HEK293 (cell line): ENCODE data around the gene MAP4K4.

Source experiments
- CTCF ChIA-PET: fragments of 350-600 bp; formaldehyde crosslinking; extraction: SDS; loops from one replicate; lab custom pipeline; 2021; ENCODE audit warnings: antibody characterized with exemption; lab: Yijun Ruan, JAX
- POLR2A ChIA-PET: fragments of 300-600 bp; formaldehyde crosslinking; extraction: SDS; loops from one replicate; lab custom pipeline; 2020; ENCODE audit warnings: antibody characterized with exemption, inconsistent platforms; lab: Yijun Ruan, JAX
- H3K27ac ChIP-seq: fragments of 200-500 bp; sonication (Bioruptor generic); 2 replicates; pipeline ENCODE4 v1.5.1; 2014; ENCODE audit warnings: low read depth, low read length, control low read depth, inconsistent platforms; ENCODE audit errors: extremely low read depth
- H3K36me3 ChIP-seq, 2 experiments: fragments of 200-500 bp in 1 of 2; sonication (Bioruptor generic) in 1 of 2; 1 replicate in 1 of 2; 2 replicates in 1 of 2; pipeline ENCODE4 v1.5.1; 2014 to 2017; ENCODE audit warnings: inconsistent platforms in 2 of 2, low read length in 2 of 2; ENCODE audit not compliant: control insufficient read depth in 2 of 2, insufficient read depth in 1 of 2
- H3K4me1 ChIP-seq: fragments of 200-500 bp; sonication (Bioruptor generic); 2 replicates; pipeline ENCODE4 v1.5.1; 2014; ENCODE audit warnings: mild to moderate bottlenecking, low read length, inconsistent platforms; ENCODE audit not compliant: control insufficient read depth, insufficient read depth
- H3K4me3 ChIP-seq: 2 replicates; pipeline ENCODE4 v1.5.1; 2011; ENCODE audit warnings: low read depth, mild to moderate bottlenecking, control low read depth, low read length, moderate library complexity
- H3K9me3 ChIP-seq: fragments of 200-500 bp; sonication (Bioruptor generic); 2 replicates; pipeline ENCODE4 v1.5.1; 2014; ENCODE audit warnings: low read depth, low read length, inconsistent platforms; ENCODE audit not compliant: control insufficient read depth, insufficient read depth
- GFI1B ChIP-seq: fragments of 450-650 bp; formaldehyde crosslinking; IDR thresholded peaks from 2 replicates; pipeline ENCODE4 v1.5.1; 2016; ENCODE audit warnings: missing biosample characterization, missing genetic modification characterization
- GLI4 ChIP-seq: fragments of 450-650 bp; formaldehyde crosslinking; IDR thresholded peaks from 2 replicates; pipeline ENCODE4 v1.5.1; 2016; ENCODE audit warnings: missing biosample characterization, missing genetic modification characterization
- GLIS2 ChIP-seq: fragments of 450-650 bp; formaldehyde crosslinking; IDR thresholded peaks from 2 replicates; pipeline ENCODE4 v1.5.1; 2016; ENCODE audit warnings: missing biosample characterization, missing genetic modification characterization
- INSM2 ChIP-seq: fragments of 450-650 bp; formaldehyde crosslinking; IDR thresholded peaks from 2 replicates; pipeline ENCODE4 v1.5.1; 2016; ENCODE audit warnings: missing biosample characterization, missing genetic modification characterization
- PRDM1 ChIP-seq: fragments of 450-650 bp; formaldehyde crosslinking; IDR thresholded peaks from 2 replicates; pipeline ENCODE4; 2016; ENCODE audit warnings: missing biosample characterization, missing genetic modification characterization
- SETDB1 ChIP-seq: IDR thresholded peaks from one replicate; pipeline ENCODE4 v1.6.1; 2017; ENCODE audit warnings: mild to moderate bottlenecking, low read length, moderate library complexity, mixed read lengths; ENCODE audit not compliant: insufficient read length
- ZBTB20 ChIP-seq: fragments of 450-650 bp; formaldehyde crosslinking; IDR thresholded peaks from 2 replicates; pipeline ENCODE4 v1.5.1; 2016; ENCODE audit warnings: missing biosample characterization, missing genetic modification characterization
- ZBTB26 ChIP-seq: fragments of 450-650 bp; formaldehyde crosslinking; optimal IDR thresholded peaks from 2 replicates; pipeline ENCODE3; 2016; ENCODE audit warnings: missing biosample characterization, mild to moderate bottlenecking, missing genetic modification characterization
- ZFP37 ChIP-seq: fragments of 450-650 bp; formaldehyde crosslinking; IDR thresholded peaks from 2 replicates; pipeline ENCODE4 v1.5.1; 2016; ENCODE audit warnings: missing biosample characterization, missing genetic modification characterization
- ZNF112 ChIP-seq: fragments of 450-650 bp; formaldehyde crosslinking; IDR thresholded peaks from 2 replicates; pipeline ENCODE4 v1.5.0; 2017; ENCODE audit warnings: missing biosample characterization, missing genetic modification characterization
- ZNF280D ChIP-seq: fragments of 450-650 bp; formaldehyde crosslinking; IDR thresholded peaks from 2 replicates; pipeline ENCODE4 v1.5.1; 2016; ENCODE audit warnings: missing biosample characterization, missing genetic modification characterization
- ZNF449 ChIP-seq: fragments of 450-650 bp; formaldehyde crosslinking; IDR thresholded peaks from 2 replicates; pipeline ENCODE4 v1.5.1; 2017; ENCODE audit warnings: missing biosample characterization, mild to moderate bottlenecking, missing genetic modification characterization, moderate library complexity
- ZNF555 ChIP-seq: fragments of 450-650 bp; formaldehyde crosslinking; conservative IDR thresholded peaks from 2 replicates; pipeline ENCODE4 v1.5.1; 2017; ENCODE audit warnings: missing biosample characterization, mild to moderate bottlenecking, missing genetic modification characterization, inconsistent platforms

MAP4K4 gene

GRCh38 chr2:101806123-101806522, 108.6 kb downstream of the MAP4K4 start (continued):
- TF ChIP-seq INSM2 (tag by site-specific recombination) (no peak), PRDM1 (tag by site-specific recombination) (peak; percentile 14; the same call in 1 of the 2 replicates), ZBTB20 (tag by site-specific recombination) (no peak), ZNF112 (no peak), ZNF280D (no peak)

GRCh38 chr2:101806701-101807100, 109.2 kb downstream of the MAP4K4 start:
- CTCF ChIA-PET, result interaction anchor here (0.7 to 1.5 kb wide), 4 partner anchors 15 to 388 kb away, joined by 3 to 5 read pairs (median 4); no protein-coding TSS in a partner anchor
- Histone ChIP-seq H3K36me3 (no peaks in the 10 kb centered on the region), H3K9me3 (no peaks in the 10 kb centered on the region), H3K27ac (no peak overlapping the region), H3K4me3 (no peak overlapping the region), H3K4me1 (peaks cover 11% of the 10 kb centered on the region)
- POLR2A ChIA-PET, result interaction anchor here (1.4 kb wide), 1 partner anchor 109 kb away, joined by 4 read pairs; the partner anchor contains the start of gene MAP4K4
- TF ChIP-seq ZFP37 (tag by site-specific recombination) (no peak), ZNF280D (no peak), ZNF555 (tag by site-specific recombination) (no peak), ZBTB26 (no peak), GFI1B (tag by site-specific recombination) (no peak), SETDB1 (no peak), GLIS2 (no peak), GLI4 (no peak), ZNF449 (tag by site-specific recombination) (peak; percentile 59)
